Measurements from ENCODE around the gene SPRYD7.

The SPRYD7 gene

GRCh38 chr13:49865218-49865617, 70.9 kb downstream of the SPRYD7 start:
- in situ Hi-C loops (cut with MboI; ENCODE audit: low sequenced_read_pairs): no loop called here

GRCh38 chr13:49864509-49864908, 71.6 kb downstream of the SPRYD7 start:
- in situ Hi-C loops (cut with MboI; ENCODE audit: low sequenced_read_pairs): no loop called here
